ENCODE measurements around the gene U2AF2.

U2AF2 gene

DNA sequence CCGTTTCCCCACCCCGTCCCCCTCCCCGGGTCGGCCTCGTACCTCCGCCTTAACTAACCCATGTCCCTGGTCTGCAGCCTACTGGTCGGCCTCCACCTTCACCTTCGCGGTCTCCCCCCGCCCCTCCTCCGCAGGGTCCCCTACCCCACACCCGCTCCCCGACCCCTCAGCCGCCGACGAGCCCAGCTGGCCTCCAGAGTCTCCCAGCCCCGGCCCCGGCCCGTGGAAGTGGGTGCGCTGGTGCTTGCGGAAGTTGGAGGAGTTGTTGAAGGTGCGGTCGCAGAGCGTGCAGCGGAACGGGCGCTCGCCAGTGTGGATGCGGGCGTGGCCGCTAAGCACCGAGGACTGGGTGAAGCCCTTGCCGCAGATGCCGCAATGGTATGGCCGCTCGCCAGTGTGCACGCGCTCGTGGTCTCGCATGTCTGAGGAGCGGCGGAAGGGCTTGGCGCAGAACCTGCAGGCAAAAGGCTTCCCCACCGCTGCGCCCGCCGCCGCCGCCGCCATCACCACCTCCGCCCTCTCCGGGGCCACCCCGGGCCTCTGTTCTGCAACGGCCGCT lies 33.1 kb upstream of the U2AF2 start:
- DNase-seq (ENCODE audit: low spot score) = no peak

DNA sequence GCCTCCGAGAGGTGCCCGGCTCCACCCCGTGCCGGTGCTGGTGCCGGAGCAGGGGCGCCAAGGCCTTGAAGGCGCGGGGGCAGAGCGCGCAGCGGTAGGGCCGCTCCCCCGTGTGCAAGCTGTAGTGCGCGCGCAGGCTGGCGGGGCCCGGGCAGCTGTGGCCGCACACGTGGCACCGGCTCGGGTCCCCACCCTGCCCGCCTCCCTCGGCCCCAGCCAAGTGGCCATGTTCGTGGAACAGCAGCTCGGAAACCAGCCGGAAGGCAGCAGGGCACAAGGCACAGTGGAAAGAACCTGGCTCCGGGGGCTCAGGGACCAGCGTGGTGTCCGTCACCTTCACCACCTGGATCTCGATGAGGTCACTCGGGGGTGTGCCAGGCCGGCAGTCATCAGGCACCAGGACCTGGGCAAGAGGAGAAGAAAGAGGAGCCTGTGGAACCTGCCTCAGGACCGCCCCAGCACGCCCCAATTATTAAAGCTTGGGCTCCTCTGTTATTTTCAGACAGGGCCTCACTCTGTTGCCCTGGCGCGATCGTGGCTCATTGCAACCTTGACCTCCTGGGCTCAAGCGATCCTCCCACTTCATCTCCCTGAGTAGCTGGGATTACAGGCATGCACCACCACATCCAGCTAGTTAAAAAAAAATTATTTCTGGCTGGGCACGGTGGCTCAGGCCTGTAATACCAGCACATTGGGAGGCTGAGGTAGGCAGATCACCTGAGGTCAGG lies 32.4 kb upstream of the U2AF2 start:
- DNase-seq (ENCODE audit: low spot score) = no peak

DNA sequence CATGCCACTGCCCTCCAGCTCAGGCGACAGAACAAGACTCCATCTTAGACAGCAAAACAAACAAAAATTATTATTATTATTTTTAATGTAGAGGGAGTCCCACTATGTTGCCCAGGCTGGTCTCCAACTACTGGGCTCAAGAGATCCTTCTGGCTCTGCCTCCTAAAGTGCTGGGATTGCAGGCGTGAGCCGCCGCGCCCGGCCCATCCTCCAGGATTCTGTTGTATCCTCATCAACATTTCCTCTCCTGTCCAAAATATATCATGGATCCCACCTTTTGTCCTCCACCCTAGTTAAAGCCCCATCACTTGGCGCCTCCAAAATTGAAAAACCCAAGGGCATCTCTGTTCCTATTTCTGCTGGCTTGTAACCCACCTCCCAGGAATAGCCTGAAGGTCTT lies 31.7 kb upstream of the U2AF2 start:
- DNase-seq (ENCODE audit: low spot score) = no peak

DNA sequence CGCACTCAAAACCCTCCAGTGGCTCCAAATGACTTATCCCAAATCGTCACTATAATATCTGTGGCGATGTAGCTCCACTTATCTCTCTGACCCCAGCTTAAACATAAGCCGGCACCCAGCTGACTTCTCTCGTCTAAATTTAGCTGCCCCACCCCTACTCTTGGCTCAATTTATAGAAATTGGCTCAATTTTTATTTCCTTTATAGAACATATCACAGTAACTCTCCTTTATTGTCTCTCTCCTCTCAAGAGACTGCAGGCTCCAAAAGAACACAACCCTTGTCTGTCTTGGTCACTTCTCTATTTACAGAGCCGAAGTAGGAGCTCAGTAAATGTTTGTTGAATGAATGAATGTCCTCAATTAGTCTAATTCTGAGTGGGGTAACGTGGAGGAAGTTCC lies 31.3 kb upstream of the U2AF2 start:
- DNase-seq (ENCODE audit: low spot score) = no peak

DNA sequence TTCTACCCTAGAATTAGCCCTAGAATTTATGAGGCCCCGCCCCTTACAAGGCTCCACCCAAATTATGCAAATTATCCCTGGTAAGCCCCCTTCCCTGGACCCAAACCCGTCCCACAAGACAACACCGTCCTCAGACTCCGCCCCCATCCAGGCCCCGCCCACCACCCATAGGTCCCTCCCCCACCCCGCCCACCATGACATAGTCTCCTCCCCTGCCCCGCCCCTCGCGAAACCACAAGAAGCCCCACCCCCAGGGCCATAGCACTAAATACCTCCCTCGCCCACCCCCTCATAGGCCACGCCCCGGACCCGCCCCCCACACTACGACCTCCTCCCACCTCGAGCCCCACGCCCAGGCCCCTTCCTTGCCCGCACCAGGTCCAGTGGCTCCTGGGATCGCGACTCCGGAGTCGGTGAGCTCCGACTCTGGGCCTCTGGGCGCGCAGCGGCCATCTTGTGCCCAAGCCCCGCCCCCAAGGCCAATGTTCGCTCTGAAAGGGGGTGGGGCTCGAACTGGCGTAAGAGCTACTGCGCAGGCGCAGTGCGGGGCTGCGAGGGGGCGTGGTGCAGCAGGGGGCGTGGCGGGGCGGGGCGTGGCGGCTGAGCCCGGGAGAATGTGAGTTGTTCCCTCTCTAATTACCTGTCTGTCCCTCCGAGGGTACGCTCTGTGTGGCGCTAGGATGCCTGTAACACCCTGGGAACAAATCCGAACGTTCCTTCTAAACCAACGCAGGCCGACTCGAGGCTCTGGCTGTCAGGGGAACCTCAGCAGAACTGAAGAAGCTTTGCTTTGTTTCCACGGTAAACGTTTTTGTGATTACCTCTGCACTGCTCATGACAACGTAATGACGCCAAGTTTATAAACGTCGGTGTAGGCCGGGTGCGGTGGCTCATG lies 30.5 kb upstream of the U2AF2 start, which contains the start of gene ZNF784:
Gene ZNF784, minus strand, starts transcription at position 458 of the 895 bp plus-strand sequence. Its CDS starts 5 bp downstream, at position 453.
- peak; percentile 97 for DNase-seq (ENCODE audit: low spot score)

DNA sequence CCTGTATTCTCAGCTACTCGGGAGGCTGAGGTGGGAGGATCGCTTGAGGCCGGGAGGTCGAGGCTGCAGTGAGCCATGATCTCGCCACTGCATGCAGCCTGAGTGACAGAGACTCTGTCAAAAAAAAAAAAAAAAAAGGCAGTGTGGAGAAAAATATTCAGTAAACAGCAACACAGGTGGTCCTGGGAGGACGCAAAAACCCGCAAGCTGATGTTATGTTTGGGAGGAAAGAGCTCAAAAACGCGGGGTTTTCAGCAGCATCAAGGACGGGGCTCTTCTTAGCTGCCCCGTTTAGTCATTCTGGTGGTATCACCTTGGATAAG lies 29.9 kb upstream of the U2AF2 start:
- no peak for DNase-seq (ENCODE audit: low spot score)

DNA sequence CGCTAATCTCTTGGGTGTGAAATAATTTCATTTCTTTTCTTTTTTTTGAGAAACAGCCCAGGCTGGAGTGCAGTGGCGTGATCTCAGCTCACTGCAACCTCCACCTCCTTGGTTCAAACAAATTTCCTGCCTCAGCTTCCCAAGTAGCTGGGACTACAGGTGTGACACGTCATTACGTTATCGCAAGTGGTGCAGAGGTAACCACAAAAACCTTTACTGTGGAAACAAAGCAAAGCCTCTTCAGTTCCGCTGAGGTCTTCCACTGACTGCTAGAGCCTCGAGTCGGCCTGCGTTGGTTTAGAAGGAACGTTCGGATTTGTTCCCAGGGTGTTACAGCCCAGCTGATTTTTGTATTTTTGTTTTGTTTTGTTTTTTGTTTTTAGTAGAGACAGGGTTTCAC lies 28.5 kb upstream of the U2AF2 start:
- no peak for DNase-seq (ENCODE audit: low spot score)

DNA sequence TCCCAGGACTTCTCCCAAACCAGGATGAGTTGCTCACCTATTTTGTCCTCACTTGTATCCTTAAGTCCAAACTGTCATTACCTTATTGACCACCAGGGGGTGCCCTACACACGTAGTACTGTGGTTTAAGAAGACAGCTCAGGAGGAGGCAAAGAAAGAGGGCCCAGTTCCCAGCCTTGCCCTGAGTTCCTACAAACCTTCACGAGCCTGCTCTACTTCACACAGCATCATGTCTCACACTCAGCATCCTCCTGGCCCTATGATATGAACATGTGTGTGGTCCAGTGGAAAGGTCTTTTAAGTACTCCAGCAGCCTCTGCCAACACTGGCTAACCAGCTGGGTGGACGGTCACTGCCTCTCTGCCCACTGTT lies 22.4 kb upstream of the U2AF2 start:
- DNase-seq (ENCODE audit: low spot score) = peak; percentile 75

DNA sequence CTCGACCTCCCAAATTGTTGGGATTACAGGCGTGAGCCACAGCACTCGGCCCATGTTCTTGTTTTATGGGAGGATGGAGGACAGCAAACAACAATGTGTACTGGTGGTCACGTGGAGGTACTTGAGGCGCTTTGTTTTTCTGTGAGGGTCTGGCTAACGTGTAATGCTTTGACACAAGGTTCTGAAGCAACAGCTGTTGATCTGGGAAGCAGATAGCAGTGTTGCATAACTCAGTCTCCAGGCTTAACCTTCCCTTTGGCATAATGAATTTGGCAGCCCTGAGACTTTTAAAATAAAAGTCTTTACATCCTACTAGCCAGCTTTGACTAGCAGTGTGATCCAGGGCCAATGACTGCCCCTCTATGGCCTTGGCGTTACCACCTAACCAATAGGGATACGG lies 21.0 kb upstream of the U2AF2 start:
- DNase-seq (ENCODE audit: low spot score) = no peak

DNA sequence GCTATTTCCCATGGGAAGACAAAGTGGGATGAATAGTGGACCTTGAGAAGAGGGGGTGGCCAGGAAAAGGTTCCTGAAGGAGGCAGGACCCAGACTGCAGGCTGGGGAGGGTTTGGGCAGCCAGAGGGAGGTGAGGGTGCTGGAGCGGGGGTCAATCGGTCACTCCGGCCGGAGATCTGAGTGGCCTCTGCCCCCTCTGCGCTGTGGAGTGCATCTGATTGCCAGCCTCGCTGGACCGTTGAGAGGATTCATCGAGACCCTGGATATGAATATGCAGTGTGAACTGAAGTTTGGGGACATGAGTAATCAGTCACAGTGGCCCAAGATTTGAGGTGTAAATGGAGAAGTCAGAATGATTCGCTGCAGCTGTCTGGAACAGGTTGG lies 19.5 kb upstream of the U2AF2 start:
- no peak for DNase-seq (ENCODE audit: low spot score)

DNA sequence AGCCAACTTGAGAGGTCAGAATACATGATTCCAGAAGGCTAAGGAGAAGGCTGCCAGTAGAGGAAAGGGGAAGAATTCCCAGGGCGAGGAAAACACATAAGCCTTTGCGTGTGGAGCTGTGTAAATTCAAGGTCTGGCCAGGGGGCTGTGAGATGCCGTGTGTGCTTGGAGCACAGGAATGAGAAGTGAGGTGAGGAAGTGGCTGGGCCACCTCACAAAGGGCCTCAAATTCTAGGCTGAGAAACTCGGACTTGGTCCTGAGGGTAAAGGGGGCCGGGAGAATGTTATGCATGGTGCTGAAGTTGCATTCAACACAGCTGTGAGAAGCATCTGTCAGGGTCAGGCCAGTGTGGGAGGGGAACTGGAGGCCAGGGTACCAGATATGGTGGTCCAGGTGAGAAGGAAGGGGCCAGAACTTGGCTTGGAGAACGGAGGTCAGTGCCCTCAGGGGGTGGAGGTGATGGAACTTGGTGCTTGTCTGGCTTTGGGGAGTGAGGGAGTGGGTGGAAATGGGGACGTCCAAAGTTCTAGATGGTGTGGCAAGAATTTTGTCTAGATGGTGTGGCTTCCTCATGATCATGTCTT lies 18.9 kb upstream of the U2AF2 start:
- DNase-seq (ENCODE audit: low spot score) = no peak

DNA sequence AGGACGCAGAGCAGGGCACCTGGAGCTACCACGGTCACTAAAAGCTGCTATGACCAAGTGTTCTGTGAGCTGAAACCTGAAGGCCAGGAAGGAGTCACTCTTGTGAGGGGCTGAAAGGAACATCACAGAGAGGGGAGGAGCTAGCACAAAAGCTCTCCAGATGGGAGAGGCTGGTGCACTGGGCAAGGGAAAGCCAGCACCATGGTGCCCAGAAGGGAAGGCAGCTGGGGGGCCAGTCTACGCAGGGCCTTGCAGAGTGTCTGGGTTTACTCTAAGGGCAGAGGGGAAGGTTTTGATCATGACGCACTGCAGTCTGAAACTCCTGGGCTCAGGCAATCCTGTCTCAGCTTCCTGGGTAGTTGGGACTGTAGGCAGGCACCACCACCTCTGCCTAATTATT lies 18.1 kb upstream of the U2AF2 start:
- DNase-seq (ENCODE audit: low spot score) = no peak

DNA sequence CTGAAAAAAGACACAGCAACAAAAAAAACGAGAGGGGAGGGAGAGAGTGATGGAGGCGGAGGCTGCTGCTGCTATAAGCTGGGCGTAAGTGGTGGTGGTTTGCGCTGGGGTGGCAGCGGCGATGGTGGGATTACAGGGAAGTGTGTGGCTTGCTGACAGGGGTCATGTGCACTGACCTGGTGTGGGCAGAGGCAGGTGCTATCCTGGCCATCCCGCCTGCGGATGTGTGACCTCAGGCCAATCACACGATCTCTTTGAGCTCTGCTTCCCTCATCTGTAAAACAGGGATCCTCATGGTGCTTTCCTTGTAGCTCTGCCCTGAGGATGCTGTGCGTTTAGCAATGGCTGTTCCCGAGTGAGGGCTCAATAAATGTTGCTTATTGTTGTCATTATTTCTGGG lies 17.3 kb upstream of the U2AF2 start:
- DNase-seq (ENCODE audit: low spot score) = no peak

DNA sequence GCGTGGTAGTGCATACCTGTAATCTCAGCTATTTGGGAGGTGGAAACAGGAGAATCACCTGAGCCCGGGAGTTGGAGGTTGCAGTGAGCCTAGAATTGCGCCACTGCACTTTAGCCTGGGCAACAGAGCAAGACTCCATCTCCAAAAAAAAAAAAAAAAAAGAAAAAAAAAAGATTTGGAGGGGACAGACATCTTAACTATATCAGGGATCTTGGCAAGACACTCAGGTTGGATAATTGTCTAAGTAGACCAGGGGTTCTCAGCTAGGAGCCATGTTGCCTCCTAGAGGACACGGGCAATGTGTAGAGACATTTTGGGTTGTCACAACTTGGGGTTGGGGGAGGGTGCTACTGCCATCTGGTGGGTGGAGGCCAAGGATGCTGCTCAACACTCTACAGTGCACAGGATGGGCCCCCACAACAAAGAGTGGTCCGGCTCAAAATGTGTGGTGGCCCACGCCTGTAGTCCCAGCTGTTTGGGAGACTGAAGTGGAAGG lies 15.9 kb upstream of the U2AF2 start:
- DNase-seq (ENCODE audit: low spot score) = no peak

DNA sequence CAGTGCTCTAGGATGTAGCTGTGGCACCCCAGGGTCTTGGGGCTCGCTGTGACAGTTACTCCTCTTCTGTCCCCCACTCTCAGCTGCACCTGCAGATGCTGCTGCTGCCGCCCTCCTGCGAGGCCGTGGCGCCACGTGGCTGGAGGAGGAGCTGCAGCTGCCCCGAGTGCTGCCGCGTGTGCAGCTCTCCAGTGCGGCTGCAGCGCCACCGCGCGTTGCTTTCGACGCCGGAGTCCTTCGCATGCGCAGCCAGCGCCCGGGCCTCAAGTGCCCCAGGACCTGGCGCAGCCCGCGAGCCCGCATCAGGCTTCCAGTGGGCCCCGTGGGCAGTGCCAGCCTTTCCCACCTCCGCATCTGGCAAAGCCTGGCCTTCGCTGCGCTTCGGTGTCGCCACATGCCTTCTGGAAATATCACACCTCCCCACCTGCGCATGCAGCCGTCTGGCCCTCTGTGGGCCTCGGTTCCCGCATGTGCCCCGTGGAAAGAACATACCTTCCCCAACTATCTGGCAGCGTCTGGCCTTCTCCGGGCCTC lies 14.7 kb upstream of the U2AF2 start:
- DNase-seq (ENCODE audit: low spot score) = peak; percentile 74

DNA sequence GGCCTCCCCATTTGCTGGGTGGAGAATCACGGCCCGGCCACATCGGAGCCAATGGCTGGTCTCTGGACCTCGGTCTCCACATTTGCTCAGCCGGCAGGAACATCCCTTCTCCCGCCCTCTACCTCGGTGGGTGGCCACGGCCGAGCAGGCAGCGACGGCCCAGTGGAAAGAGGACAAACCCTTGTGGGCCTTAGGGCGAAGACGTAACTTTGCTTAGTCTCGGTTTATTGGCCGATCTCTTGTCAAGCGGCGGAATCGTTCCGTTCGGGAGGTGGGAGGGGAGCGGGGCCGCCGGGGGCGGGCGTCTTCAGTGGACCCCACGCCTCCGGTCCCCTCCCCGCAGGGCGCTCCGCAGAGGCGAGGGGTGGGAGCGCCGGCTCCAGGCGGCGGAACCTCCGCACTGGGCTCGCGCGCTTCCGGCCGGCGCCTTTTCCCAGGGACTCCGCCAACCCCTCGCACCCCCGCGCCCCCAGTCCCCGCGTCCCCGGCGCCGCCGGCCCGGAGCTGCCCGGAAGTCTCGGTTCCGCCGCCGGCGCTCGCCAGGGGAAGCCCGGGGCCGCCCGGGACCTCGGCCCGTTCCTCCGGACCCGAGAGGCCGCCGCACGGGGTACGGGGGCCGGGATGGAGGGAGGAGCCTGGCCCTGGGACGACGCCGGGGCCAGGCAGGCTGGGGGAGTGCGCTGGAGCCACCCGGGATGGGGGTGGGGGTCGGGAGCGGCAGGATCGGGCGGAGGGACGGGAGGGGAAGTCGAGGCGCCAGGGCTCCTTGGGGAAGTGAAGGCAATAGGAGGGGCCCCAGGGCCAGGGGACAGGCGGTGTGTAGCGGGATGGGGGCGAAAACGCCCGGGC lies 14.0 kb upstream of the U2AF2 start, which contains the start of gene ZNF580:
Gene ZNF580, plus strand, starts transcription at position 426 of the 849 bp plus-strand sequence. CDS start 1,507 bp downstream, outside the sequence.
- DNase-seq (ENCODE audit: low spot score) = peak; percentile 86

DNA sequence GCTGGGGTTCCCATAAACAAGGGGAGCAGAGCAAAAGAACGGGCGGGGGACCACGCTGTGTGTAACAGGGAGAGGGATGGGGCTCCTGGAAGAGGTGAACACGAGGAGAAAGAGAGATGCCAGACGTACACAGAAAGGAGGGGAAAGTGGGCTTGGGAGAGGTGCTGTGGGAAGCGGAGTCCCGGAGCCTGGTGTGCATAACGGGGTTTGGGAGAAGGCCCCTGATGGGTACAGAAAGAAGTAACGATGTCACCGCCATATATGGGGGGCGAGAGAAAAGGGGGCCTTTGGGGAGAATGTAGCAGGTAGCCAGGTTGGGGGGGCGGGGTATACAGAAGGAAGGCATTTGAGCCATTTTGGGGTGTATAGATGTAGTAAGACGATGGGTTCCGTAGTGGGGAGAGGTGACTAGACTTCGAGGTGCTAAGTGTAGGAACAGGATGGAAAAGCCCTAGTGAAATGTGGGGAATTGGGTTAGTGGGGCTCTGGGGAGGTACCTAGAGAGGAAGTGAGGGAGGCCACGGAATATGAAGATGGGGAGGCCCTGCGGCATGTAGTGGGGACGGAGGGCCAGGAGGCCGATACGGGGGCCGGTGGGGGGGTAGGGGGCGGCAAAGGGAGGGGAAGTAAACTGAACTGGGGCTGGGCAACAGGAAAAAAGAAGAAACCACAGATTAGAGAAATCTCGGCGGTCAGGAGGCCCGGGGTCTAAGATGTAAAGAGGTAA lies 13.2 kb upstream of the U2AF2 start:
- no peak for DNase-seq (ENCODE audit: low spot score)

DNA sequence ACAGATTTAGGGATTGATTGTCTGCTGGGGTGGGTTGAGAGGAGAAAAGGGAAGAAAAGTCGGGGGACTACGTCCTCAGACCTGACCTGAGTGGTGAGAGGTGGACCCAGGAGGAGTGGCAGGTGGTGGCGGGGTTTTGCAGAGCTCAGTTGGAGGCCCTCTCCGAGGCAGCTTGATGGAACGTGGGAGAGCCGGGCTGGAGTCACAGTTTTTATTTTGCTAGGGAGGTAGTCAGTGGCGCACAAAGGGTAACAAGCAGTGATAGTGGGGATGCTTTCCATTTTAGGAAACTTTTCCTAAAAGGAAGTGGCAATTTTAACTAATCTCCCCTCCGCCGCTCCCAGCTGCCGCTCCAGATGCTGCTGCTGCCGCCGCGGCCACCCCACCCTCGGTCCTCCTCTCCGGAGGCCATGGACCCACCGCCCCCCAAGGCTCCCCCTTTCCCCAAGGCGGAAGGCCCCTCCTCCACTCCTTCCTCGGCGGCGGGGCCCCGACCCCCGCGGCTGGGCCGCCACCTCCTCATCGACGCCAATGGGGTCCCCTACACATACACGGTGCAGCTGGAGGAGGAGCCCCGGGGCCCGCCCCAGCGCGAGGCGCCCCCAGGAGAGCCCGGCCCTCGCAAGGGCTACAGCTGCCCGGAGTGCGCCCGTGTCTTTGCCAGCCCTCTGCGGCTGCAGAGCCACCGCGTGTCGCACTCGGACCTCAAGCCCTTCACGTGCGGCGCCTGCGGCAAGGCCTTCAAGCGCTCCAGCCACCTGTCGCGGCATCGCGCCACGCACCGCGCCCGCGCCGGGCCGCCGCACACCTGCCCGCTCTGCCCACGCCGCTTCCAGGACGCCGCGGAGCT lies 12.5 kb upstream of the U2AF2 start:
- no peak for DNase-seq (ENCODE audit: low spot score)

DNA sequence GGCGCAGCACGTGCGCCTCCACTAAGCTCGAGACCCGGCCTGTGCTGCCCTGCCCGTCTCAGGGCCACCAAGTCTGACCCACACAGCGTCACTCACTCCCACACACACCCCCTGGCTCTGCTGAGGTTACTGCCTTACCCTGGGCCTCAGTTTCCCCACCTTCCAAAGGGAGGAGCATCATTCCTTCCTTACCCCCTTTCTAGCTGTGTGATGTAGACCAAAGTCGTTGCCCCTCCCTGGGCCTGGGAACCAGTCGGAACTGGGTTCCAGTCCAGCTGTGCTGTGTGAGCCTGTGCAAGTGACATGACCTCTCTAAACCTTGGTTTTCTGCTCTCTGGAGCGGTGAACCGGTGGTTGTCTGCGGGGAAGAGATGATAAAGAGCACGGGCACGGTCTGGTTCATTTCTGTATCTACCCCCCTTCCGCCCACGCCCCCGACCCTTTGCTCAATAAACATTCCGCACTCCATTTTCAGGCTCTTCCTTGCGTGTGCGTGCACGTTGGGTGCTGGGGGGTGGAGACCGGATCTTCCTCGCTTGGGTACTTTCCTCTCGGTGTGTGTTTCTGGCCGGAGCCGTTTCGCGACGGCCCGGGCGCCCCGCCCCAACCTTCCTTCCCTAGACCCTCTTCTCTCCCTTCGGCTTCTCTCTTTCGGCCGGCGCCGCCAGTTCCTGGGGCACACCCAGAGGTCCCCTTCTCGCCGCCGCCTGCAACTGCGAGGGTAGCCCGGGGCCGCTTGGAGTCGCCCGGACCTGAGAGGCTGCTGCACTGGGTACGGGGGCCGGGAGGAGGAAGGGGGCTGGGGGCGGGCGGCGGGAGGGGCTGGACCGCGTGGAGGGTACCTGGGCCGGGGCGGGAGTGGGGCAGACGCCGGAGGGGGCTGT lies 11.6 kb upstream of the U2AF2 start, which contains the start of gene ZNF581:
Gene ZNF581, plus strand, starts transcription at position 647 of the 884 bp plus-strand sequence. CDS start 923 bp downstream, outside the sequence.
- DNase-seq (ENCODE audit: low spot score) = peak; percentile 87

Data from GM03348 (cell line).